GM18498 (cell line): ENCODE data around the gene TCP1.
"Not testable (repeated sequence)": the region's sequence is repeated elsewhere in the genome, so short reads cannot be mapped to it uniquely, and the experiment has no call there.

Experiments used
- ATAC-seq: cut with Tn5 transposase; IDR thresholded peaks from one replicate; pipeline ENCODE4 v1.9.1; 2021; ENCODE audit warnings: mild to moderate bottlenecking, moderate library complexity; ENCODE audit not compliant: unreplicated experiment

TCP1 gene

GRCh38 chr6:159817951-159818739 lies 28.7 kb upstream of the TCP1 start:
- no peak for ATAC-seq

GRCh38 chr6:159816775-159817174 lies 27.4 kb upstream of the TCP1 start:
- ATAC-seq, result not testable (repeated sequence)

GRCh38 chr6:159815410-159815809 lies 26.0 kb upstream of the TCP1 start:
- no peak for ATAC-seq

GRCh38 chr6:159813781-159814180 lies 24.4 kb upstream of the TCP1 start:
- no peak for ATAC-seq

GRCh38 chr6:159809149-159809548 lies 19.7 kb upstream of the TCP1 start:
- ATAC-seq, result no peak

GRCh38 chr6:159808647-159809046 lies 19.2 kb upstream of the TCP1 start:
- no peak for ATAC-seq

GRCh38 chr6:159807150-159807858 lies 17.9 kb upstream of the TCP1 start:
- ATAC-seq, result no peak

GRCh38 chr6:159806021-159806458 lies 16.6 kb upstream of the TCP1 start:
- no peak for ATAC-seq

- no peak for ATAC-seq
Measured at GRCh38 chr6:159805440-159806020, 16.1 kb upstream of the TCP1 start.

GRCh38 chr6:159804504-159804903 lies 15.1 kb upstream of the TCP1 start:
- ATAC-seq, result no peak

GRCh38 chr6:159801935-159802334 lies 12.5 kb upstream of the TCP1 start:
- ATAC-seq, result no peak

- no peak for ATAC-seq
Measured at GRCh38 chr6:159800141-159800865, 10.9 kb upstream of the TCP1 start, which contains the start of gene PNLDC1. TSS of gene PNLDC1 (plus strand) at chr6:159800276. CDS start at chr6:159800308, 32 bp downstream.

- ATAC-seq, result no peak
Measured at GRCh38 chr6:159797554-159797953, 8.2 kb upstream of the TCP1 start.

GRCh38 chr6:159794976-159795375 lies 5.6 kb upstream of the TCP1 start:
- not testable (repeated sequence) for ATAC-seq

- no peak for ATAC-seq
Measured at GRCh38 chr6:159790956-159791598, 1.7 kb upstream of the TCP1 start.

- ATAC-seq, result peak; percentile 84
Measured at GRCh38 chr6:159790149-159790955, 950 bp upstream of the TCP1 start, which contains the start of gene MRPL18. TSS of gene MRPL18 (plus strand) at chr6:159790467. CDS start at chr6:159790588, 121 bp downstream.

GRCh38 chr6:159788753-159789376 lies 537 bp downstream of the TCP1 start:
- ATAC-seq, result peak; percentile 0

GRCh38 chr6:159788276-159788675 lies 1.1 kb downstream of the TCP1 start:
- ATAC-seq, result no peak

- no peak for ATAC-seq
Measured at GRCh38 chr6:159778542-159779103, 10.8 kb downstream of the TCP1 start.
